DLD1 (cell line): ENCODE data around the gene SPOCK3.
"Not testable (repeated sequence)": the region's sequence is repeated elsewhere in the genome, so short reads cannot be mapped to it uniquely, and the experiment has no call there.

ENCODE experiments used
- in situ Hi-C: cut with HindIII; loops from 2 replicates; pipeline ENCODE4 v1.10.0; 2017; ENCODE audit warnings: low sequenced_read_pairs

Gene SPOCK3

DNA sequence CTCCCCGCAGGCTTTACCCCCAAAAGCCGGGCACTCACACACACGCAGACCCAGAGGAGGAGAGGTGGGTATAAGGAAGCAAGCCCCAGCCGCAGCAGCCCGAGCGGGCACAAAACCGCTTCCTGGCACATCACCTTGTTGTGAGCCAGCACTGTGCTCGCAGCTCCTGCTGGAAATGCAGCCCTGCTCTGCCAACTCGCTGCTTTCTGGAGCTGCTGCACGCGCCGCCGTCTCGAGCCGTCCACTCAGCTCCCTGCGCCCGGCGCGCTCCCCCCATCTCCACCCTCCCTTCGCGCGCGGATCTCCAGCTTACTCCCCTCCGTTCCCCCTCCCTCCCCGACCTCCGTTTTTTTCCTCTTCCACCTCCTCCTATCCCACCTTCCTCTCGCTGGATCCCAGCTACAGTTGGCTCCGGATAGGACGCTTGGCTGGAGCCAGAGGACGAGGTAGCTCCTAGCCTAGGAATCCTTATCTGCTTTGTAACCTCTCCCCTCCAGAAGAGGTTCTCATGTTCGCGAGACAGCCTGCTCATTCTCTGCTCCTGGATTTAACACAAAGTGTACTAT, at the start of gene SPOCK3:
SPOCK3 (minus strand) TSS at position 179 of the 566 bp plus-strand sequence.
- in situ Hi-C loops: no loop called here

- in situ Hi-C loops: no loop called here
Observed at GRCh38 chr4:167282171-167282864, 48.0 kb upstream of the SPOCK3 start.

DNA sequence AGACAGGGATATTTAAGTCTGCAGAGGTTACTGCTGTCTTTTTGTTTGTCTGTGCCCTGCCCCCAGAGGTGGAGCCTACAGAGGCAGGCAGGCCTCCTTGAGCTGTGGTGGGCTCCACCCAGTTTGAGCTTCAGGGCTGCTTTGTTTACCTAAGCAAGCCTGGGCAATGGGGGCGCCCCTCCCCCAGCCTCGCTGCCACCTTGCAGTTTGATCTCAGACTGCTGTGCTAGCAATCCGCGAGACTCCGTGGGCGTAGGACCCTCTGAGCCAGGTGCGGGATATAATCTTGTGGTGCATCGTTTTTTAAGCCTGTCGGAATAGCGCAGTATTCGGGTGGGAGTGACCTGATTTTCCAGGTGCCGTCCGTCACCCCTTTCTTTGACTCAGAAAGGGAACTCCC, 47.3 kb upstream of the SPOCK3 start:
- in situ Hi-C loops: not testable (repeated sequence)

DNA sequence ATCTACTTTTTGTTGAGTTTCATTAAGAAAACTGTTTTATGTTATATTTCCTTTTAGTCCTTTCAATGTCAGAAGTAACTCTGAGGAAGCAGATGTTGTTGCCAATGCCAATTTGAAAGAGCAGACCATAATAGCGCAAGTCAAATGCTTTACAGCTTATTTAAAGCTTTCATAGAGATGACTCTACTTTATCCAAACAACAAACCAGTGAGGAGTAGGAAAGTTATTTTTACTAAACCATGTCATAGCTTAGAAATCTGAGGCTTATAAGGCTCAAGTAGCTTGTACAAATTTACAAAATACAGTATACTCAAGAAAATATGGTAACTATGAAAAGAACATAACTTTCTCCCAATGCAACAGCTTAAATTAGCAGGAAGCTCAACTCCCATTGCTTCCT, 40.1 kb upstream of the SPOCK3 start:
- in situ Hi-C loops: no loop called here

- in situ Hi-C loops: no loop called here
Observed at GRCh38 chr4:167265231-167265630, 30.9 kb upstream of the SPOCK3 start.

DNA sequence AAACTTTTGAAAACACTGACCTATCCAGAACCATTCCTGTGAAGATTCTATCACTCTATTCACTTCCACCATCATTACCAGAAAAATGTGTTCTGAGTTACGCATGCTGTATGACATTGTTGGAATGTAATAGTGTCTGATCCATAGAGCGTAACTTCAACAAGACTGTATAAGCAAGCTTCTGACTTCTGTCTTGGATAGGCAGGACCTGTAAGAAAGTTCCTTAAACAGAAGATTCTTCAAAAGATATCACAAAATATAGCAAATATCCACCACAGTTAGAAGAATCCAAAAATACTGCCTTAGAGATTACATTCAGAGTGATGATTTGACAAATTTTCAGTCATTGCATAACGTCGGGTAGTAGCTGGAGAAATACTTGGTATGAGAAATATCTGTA, 14.0 kb upstream of the SPOCK3 start:
- in situ Hi-C loops: no loop called here

- in situ Hi-C loops: no loop called here
Observed at GRCh38 chr4:167239627-167240026, 5.3 kb upstream of the SPOCK3 start.

- in situ Hi-C loops: no loop called here
Observed at GRCh38 chr4:167238226-167238625, 3.9 kb upstream of the SPOCK3 start.

- in situ Hi-C loops: no loop called here
Observed at GRCh38 chr4:167233685-167234315, 494 bp downstream of the SPOCK3 start.

DNA sequence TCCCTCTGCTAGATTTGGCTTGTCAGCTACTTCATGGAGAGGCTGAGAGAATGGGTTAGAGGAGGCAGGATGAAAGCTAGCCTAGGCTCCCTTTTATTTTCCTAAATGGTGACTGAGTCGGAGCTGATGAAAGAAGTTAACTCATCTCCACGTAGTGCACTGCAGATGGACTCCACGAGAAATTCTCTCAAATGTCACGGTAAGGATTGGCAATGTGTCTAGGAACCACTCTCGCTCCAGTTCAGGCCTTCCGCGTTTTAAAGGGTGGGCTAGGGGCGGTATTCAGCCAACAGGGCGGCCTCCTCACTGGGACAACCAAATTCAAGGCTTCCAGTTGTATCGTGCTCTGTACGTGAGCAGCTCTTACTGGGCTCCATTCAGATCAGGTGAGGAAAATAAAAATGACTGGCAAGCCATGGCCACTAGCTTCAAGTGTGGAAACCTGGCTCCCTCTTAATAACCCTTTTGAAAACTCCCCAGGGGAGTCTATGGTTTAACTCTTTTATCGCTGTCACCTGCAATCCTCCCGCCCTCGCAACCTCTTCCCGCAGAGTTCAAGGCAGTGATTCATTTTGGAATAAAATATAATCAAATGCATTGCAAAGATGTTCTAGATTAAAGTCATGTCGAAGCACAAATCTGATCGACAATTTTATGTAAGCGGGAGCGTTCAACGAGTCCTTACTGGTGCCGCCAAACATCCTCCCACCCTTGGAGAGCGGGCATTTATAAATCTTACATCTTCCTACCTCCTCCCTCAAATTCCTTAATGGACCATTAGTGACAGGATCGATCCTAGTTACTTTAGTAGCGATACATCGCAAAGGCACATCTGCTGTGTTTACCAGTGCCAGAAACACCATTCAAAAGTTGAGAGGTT, 1.2 kb downstream of the SPOCK3 start:
- in situ Hi-C loops: no loop called here

- in situ Hi-C loops: no loop called here
Observed at GRCh38 chr4:167230744-167231143, 3.5 kb downstream of the SPOCK3 start.

DNA sequence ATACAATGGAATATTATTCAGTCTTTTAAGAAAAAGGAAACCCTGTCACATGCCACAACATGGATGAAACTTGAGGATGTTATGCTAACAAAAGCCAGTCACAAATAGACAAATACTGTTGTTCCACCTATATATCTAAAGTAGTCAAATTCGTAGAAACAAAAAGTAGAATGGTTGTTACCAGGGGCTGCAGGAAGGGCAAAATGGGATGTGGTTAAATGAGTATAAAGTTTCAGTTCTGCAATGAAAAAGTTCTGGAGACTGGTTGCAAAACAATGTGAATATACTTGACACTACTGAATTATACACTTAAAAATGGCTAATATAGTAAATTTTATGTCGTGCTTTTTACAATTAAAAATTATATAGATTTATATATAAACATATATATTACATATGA, 12.2 kb downstream of the SPOCK3 start:
- in situ Hi-C loops: no loop called here

- in situ Hi-C loops: no loop called here
Observed at GRCh38 chr4:167221084-167221483, 13.2 kb downstream of the SPOCK3 start.

DNA sequence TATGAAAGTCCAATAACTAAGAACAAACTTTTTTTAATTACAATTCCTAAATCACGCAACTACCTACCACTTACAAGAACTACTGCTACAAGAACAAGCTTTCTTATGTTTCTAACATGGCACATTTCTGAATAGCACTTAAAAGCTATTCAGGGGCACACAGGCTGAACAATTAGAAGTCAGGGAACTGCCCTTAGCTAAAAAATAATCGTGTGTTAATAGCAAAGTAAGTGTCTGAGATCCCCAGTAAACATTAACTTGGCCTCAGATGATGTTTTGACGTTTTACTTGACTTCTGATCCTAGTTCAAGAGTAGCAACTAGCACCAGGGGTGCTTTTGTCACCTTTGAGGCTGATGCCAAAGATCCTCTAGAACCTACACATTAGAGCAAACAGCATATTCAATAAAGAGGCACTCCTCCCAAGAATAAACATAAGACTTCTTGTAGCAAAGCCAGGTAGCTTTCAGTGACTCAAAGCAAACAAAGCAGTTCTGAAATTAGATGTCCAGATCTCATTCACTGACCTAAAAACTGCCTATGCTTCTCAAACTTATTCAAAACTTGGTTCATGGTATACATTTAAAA, 16.2 kb downstream of the SPOCK3 start:
- in situ Hi-C loops: no loop called here

- in situ Hi-C loops: no loop called here
Observed at GRCh38 chr4:167216783-167217182, 17.5 kb downstream of the SPOCK3 start.

DNA sequence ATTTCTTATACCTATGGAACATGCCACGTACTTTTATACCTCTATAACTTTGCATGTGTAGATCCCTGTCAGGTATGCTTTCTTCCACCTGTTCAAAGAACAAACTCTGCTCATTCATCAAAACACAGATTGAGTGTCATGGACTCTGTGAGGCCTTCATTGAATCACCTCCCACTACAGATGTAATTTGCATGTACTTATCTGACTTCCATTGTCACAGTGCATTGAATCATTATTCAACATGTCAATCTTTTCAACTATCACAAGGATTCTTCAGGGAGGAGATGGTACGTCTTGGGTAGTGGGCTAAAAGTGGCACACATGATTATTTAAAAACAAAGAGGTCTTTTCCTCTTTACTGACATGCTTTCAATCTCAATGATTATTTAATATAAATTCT, 24.1 kb downstream of the SPOCK3 start:
- in situ Hi-C loops: no loop called here

DNA sequence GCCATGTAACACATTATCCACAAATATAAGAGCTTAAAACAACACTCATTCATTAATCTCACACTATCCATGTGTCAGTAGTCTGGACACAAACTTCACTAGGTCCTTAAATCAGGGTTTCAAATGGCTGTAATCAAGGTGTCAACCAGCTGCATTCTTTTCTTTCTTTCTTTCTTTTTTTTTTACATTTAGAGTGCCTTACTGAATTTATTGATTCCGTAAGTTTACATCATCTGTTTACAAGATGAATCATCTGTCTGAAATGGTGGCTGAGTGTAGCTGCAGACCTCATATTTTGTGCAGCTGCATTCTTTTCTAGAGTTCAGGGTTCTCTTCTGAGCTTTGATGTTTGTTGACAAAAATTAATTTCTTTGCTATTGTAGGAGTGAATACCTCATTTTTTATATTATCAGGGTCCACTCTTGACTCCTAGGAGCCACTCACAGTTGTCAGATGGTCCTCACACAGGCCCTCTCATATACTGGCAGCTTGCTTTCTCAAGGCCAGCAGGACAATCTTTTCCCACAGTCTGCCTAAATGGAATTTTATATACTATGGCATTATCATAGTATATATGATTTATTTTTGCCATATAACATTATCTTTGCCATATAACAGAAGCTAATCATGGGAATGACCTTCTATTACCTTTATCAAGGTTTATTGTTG, 37.8 kb downstream of the SPOCK3 start:
- in situ Hi-C loops: no loop called here

DNA sequence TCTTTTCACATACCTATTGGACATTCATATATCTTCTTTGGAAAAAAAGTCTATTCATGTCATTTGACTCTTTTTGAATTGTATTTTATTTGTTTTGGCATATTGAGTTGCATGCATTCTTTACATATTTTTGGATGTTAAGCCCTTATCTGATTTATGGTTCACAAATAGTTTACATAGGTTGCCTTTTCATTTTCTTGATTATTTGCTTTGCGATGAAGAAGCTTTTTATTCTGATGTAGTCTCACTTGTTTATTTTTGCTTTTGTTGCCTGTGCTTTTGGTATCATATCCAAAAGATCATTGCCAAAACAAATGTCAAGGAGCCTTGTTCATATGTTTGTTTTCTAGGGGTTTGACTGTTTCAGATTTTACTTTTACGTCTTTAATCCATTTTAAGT, 43.9 kb downstream of the SPOCK3 start:
- in situ Hi-C loops: no loop called here

DNA sequence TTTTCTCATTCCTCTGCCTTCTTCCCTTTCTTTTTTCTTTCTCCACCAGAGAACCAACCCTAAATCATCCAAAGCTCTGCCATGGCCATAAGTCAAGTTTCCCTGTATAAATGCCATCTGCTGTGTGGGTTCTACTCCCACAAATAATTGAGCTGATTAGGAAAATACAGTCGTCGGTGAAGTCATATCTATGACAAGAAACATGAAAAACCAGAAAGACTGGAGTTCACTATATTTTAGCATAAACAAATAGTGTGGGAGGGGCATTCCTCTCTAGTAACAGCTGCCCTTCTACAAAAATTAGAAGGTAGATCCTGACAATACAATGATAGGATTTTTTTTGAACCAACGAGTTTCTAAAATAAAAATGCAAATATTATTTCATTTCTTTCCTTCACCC, 48.8 kb downstream of the SPOCK3 start:
- in situ Hi-C loops: no loop called here

- in situ Hi-C loops: no loop called here
Observed at GRCh38 chr4:167183036-167183435, 51.3 kb downstream of the SPOCK3 start.

DNA sequence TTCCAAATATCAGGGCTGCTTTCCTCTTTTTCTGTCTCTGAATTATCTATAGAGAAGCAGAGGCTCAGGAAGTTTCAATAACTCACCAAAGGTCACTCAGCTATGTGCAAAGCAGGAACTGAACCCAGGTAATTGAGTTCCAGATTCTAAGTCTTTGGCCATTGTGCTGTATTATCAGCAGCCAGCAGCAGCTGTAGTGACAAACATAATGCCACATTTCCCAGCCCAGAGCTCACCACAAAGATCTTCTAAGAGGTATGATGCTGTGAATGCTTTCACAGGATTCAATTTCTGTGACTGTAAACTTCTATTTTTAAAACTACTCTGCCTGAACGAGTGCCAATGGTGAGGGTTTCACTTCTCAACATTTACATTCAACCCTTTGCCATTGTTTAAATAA, 56.4 kb downstream of the SPOCK3 start:
- in situ Hi-C loops: no loop called here
